Ovary (tissue), 9 donors: ENCODE results near the gene GCK. TPM values are rescaled to one million over a fixed set of nuclear protein-coding genes. Genes with fewer than 3 reads are reported as not detected.

Experiments
- DNase-seq, 5 donors: peaks; one replicate each; pipeline ENCODE4 v3.0.0-alpha.2; 2019 to 2020
- H3K27ac ChIP-seq, 2 donors: fragments of 200-600 bp; one replicate each; pipeline versions ENCODE4 v1.5.1 to v1.8.0; 2019 to 2022
- H3K27me3 ChIP-seq: fragments of 200-600 bp; one replicate; pipeline ENCODE4 v1.8.0; 2022
- H3K36me3 ChIP-seq: fragments of 200-600 bp; sonication (generic); one replicate; pipeline ENCODE4 v1.5.1; 2019
- H3K4me1 ChIP-seq: one replicate; pipeline ENCODE4 v1.8.1; 2013; ENCODE audit warnings: mild to moderate bottlenecking, moderate library complexity; ENCODE audit not compliant: insufficient read depth
- H3K4me3 ChIP-seq: fragments of 200-600 bp; sonication (generic); one replicate; pipeline ENCODE4 v1.5.1; 2017
- H3K9me3 ChIP-seq, 2 donors: fragments of 200-600 bp in 1 of 2; sonication (generic) in 1 of 2; one replicate each; pipeline versions ENCODE4 v1.5.1 to v1.8.1; 2013 to 2019; ENCODE audit warnings: mild to moderate bottlenecking in 1 of 2, moderate library complexity in 1 of 2
- CTCF ChIP-seq, 3 donors: fragments of 450-650 bp in 2 of 3; fragments of 200-600 bp in 1 of 3; IDR thresholded peaks; one replicate each; pipeline versions ENCODE4 v1.5.1 to v1.8.0; 2016 to 2022; ENCODE audit warnings: antibody characterized with exemption in 3 of 3, mild to moderate bottlenecking in 1 of 3
- EP300 ChIP-seq: sonication (generic); formaldehyde crosslinking; IDR thresholded peaks from one replicate; pipeline ENCODE4 v1.6.1; 2017; ENCODE audit warnings: antibody characterized with exemption
- POLR2A ChIP-seq: fragments of 450-650 bp; IDR thresholded peaks from one replicate; pipeline ENCODE4 v1.6.1; 2017; ENCODE audit warnings: antibody characterized with exemption, mild to moderate bottlenecking, moderate library complexity
- WGBS, 3 donors: extraction: QIAGEN DNeasy Blood & Tissue Kit in 1 of 3; methylation state at CpG; one replicate each; pipeline versions ENCODE4 v1.1.5 to v1.1.7; 2013 to 2017; 5-methylcytosine and 5-hydroxymethylcytosine counted together
- intact Hi-C, 4 donors: fragments of 100-400 bp; cut with DNase I; formaldehyde crosslinking; loops; one replicate each; pipeline versions ENCODE4 v1.11.0 to v1.15.1; 2022 to 2023
- polyA plus RNA-seq, 2 donors: library from polyadenylated mRNA; stranded (reverse); fragments of 200-250 nt in 1 of 2; fragments of 350-450 nt in 1 of 2; fragmentation: Illumina TruSeq in 1 of 2; extraction: RNeasy Lipid Tissue Mini Kit (QIAGEN cat#74804) in 1 of 2; gene quantifications; one replicate each; pipeline ENCODE4 v1.2.3, GENCODE V29; 2013 to 2014
- total RNA-seq, 7 donors: library from RNA; depleted of rRNA in 2 of 7; stranded (reverse); fragments of >200 nt in 2 of 7; fragmentation: NEBNext Ultra II Directional in 3 of 7; extraction: Animal tissue kit (Norgen Biotek cat#: 25700) in 3 of 7; gene quantifications; one replicate each; pipeline versions ENCODE4 v1.1.0 to v1.2.4, GENCODE V29; 2016 to 2023
- donor health status: DM: no; HTN: no; CAD: no; lungs with moderate emphysema.
- donor health status: DM: no; HTN: no; CAD: no.
- donor health status: Bipolar disorder and iron deficiency.
- donor health status: DM: yes; HTN: yes; CAD: no.
- donor health status: DM: no; HTN: no; CAD: no.
- donor health status: DM: yes; HTN: yes; CAD: no.

The GCK gene
- total and polyA plus RNA-seq, 9 donors, result 0.48 to 2.9 (median 1.3) TPM

GRCh38 chr7:44235582-44236332 lies 46.5 kb upstream of the GCK start:
- TF ChIP-seq EP300, result no peak
- TF ChIP-seq POLR2A, result no peak
- no peak for TF ChIP-seq CTCF (IDR thresholded peaks at IDR 0.05)
- no peak for DNase-seq
- Histone ChIP-seq H3K36me3 (no peaks in the 10 kb centered on the region), H3K27ac (no peak overlapping the region), H3K4me1 (no peaks in the 10 kb centered on the region), H3K27me3 (no peaks in the 10 kb centered on the region), H3K4me3 (no peak overlapping the region), H3K9me3 (no peaks in the 10 kb centered on the region)
- intact Hi-C loops, result loop anchor here in 3 of 4 donors (2.0 to 10.0 kb wide), 3 partner anchors 239 to 242 kb away; no protein-coding TSS in a partner anchor
- WGBS, 3 donors, result 64 to 68% (median 67%) methylated on average over 21 to 22 of the region's 22 CpGs

GRCh38 chr7:44235066-44235465 lies 45.8 kb upstream of the GCK start:
- DNase-seq, result no peak
- Histone ChIP-seq H3K27ac (no peak overlapping the region), H3K36me3 (no peaks in the 10 kb centered on the region), H3K4me3 (no peak overlapping the region), H3K4me1 (no peaks in the 10 kb centered on the region), H3K27me3 (no peaks in the 10 kb centered on the region), H3K9me3 (no peaks in the 10 kb centered on the region)
- TF ChIP-seq CTCF (IDR thresholded peaks at IDR 0.05), result no peak
- TF ChIP-seq POLR2A, result no peak
- no peak for TF ChIP-seq EP300
- intact Hi-C loops, result loop anchor here in 2 of 4 donors (5.0 to 10.0 kb wide), 2 partner anchors 240 to 242 kb away; no protein-coding TSS in a partner anchor
- 83 to 89% (median 85%) methylated on average over 7 to 8 of the region's 8 CpGs for WGBS, 3 donors

- no peaks in the 10 kb centered on the region for H3K9me3 ChIP-seq
- intact Hi-C loops, result loop anchor here in 1 of 4 donors (10.0 kb wide), 1 partner anchor 242 kb away; no protein-coding TSS in a partner anchor
- H3K27ac ChIP-seq, result no peak overlapping the region
- H3K27me3 ChIP-seq, result no peaks in the 10 kb centered on the region
- H3K36me3 ChIP-seq, result no peaks in the 10 kb centered on the region
- TF ChIP-seq CTCF (IDR thresholded peaks at IDR 0.05), result no peak
- TF ChIP-seq EP300, result no peak
- TF ChIP-seq POLR2A, result no peak
- no peak for DNase-seq
- H3K4me1 ChIP-seq, result no peaks in the 10 kb centered on the region
- H3K4me3 ChIP-seq, result no peak overlapping the region
- 57 to 68% (median 59%) methylated on average over 21 to 22 of the region's 22 CpGs for WGBS, 3 donors
Measured at GRCh38 chr7:44232901-44233715, 43.9 kb upstream of the GCK start.

- intact Hi-C loops, result loop anchor here in 1 of 4 donors (10.0 kb wide), 1 partner anchor 242 kb away; no protein-coding TSS in a partner anchor
- Histone ChIP-seq H3K27me3 (no peaks in the 10 kb centered on the region), H3K4me1 (no peaks in the 10 kb centered on the region), H3K36me3 (no peaks in the 10 kb centered on the region), H3K9me3 (no peaks in the 10 kb centered on the region), H3K27ac (no peak overlapping the region), H3K4me3 (no peak overlapping the region)
- TF ChIP-seq CTCF (IDR thresholded peaks at IDR 0.05), result no peak
- TF ChIP-seq POLR2A, result no peak
- no peak for TF ChIP-seq EP300
- no peak for DNase-seq
- 79 to 92% (median 85%) methylated on average over 13 of the region's 13 CpGs for WGBS, 3 donors
Measured at GRCh38 chr7:44232396-44232795, 43.2 kb upstream of the GCK start.
